HFFc6 (cell line): ENCODE measurements around the gene SYNPO. TPM values are rescaled to one million over a fixed set of nuclear protein-coding genes. Genes with fewer than 3 reads are reported as not detected.

ENCODE experiments used
- DNase-seq: peaks from one replicate; pipeline ENCODE4 v3.0.0-alpha.2; 2018
- H3K27ac Mint-ChIP-seq: 2 replicates; pipeline ENCODE4 v1.8.0; 2020; ENCODE audit warnings: mild to moderate bottlenecking, mixed read lengths
- H3K27me3 Mint-ChIP-seq: 2 replicates; pipeline ENCODE4 v1.8.0; 2021; ENCODE audit warnings: mild to moderate bottlenecking, moderate library complexity, mixed read lengths; ENCODE audit not compliant: insufficient read depth
- H3K36me3 Mint-ChIP-seq: 2 replicates; pipeline ENCODE4 v1.8.0; 2021; ENCODE audit warnings: low read depth, mixed read lengths
- H3K4me1 Mint-ChIP-seq: 2 replicates; pipeline ENCODE4 v1.8.0; 2020; ENCODE audit warnings: low read depth, mixed read lengths
- H3K4me3 Mint-ChIP-seq: 2 replicates; pipeline ENCODE4 v1.8.0; 2020; ENCODE audit warnings: mild to moderate bottlenecking, moderate library complexity, mixed read lengths
- H3K9me3 Mint-ChIP-seq: 2 replicates; pipeline ENCODE4 v1.8.0; 2020; ENCODE audit warnings: mild to moderate bottlenecking, mixed read lengths
- CTCF ChIP-seq: fragments of 200-600 bp; sonication (generic); IDR thresholded peaks from 2 replicates; pipeline ENCODE4 v1.5.0; 2021; ENCODE audit warnings: antibody characterized with exemption, mild to moderate bottlenecking
- total RNA-seq, 6 experiments: library from RNA; stranded (reverse); fragmentation: NEBNext Ultra II Directional; extraction: Animal tissue kit (Norgen Biotek cat#: 25700); gene quantifications; 2 replicates in 1 of 6; 3 replicates in 5 of 6; pipeline ENCODE4 v1.2.3, GENCODE V29; 2021

Gene SYNPO
- total RNA-seq, 6 experiments from 2014 or later, result 35.6 to 50.7 (median 47.8) TPM

- DNase-seq, result peak; percentile 49
- TF ChIP-seq CTCF, result peak; percentile 63
- Mint-ChIP-seq H3K4me3 (no peak overlapping the region), H3K27me3 (no peaks in the 10 kb centered on the region), H3K4me1 (peaks cover 41% of the 10 kb centered on the region), H3K27ac (peak overlapping the region; percentile 50; the same call in 1 of the 2 replicates), H3K36me3 (peaks cover 11% of the 10 kb centered on the region), H3K9me3 (no peaks in the 10 kb centered on the region)
These were observed 12.8 kb downstream of the SYNPO start for GRCh38 chr5:150653145-150653761.

GRCh38 chr5:150653762-150654556 lies 13.5 kb downstream of the SYNPO start:
- H3K27ac Mint-ChIP-seq, result no peak overlapping the region
- no peak for DNase-seq
- no peak overlapping the region for H3K4me3 Mint-ChIP-seq

GRCh38 chr5:150655221-150655620 lies 14.8 kb downstream of the SYNPO start:
- no peak for DNase-seq
- Mint-ChIP-seq H3K36me3 (peaks cover 5% of the 10 kb centered on the region; the same call in 1 of the 2 replicates), H3K4me1 (peaks cover 41% of the 10 kb centered on the region), H3K27me3 (peaks cover 4% of the 10 kb centered on the region), H3K27ac (no peak overlapping the region), H3K4me3 (no peak overlapping the region), H3K9me3 (no peaks in the 10 kb centered on the region)
- no peak for TF ChIP-seq CTCF

More at GRCh38 chr5:150653762-150654556, 13.5 kb downstream of the SYNPO start:
- Mint-ChIP-seq H3K4me1 (peaks cover 41% of the 10 kb centered on the region), H3K9me3 (no peaks in the 10 kb centered on the region), H3K27me3 (0 out of 2 replicates have a peak, but pooled peaks cover 2% of the 10 kb centered on the region), H3K36me3 (peaks cover 5% of the 10 kb centered on the region; the same call in 1 of the 2 replicates)
- no peak for TF ChIP-seq CTCF

- H3K36me3 Mint-ChIP-seq, result peaks cover 5% of the 10 kb centered on the region; the same call in 1 of the 2 replicates
These were observed 16.0 kb downstream of the SYNPO start for GRCh38 chr5:150656191-150657132.

More at GRCh38 chr5:150656191-150657132, 16.0 kb downstream of the SYNPO start:
- H3K27me3 Mint-ChIP-seq, result peaks cover 5% of the 10 kb centered on the region
- peaks cover 36% of the 10 kb centered on the region for H3K4me1 Mint-ChIP-seq
- peak; percentile 83 for TF ChIP-seq CTCF
- H3K9me3 Mint-ChIP-seq, result no peaks in the 10 kb centered on the region
- peak overlapping the region; percentile 73 for H3K4me3 Mint-ChIP-seq
- no peak overlapping the region for H3K27ac Mint-ChIP-seq
- no peak for DNase-seq
